Measurements from ENCODE around the gene LRP8.

The LRP8 gene

DNA sequence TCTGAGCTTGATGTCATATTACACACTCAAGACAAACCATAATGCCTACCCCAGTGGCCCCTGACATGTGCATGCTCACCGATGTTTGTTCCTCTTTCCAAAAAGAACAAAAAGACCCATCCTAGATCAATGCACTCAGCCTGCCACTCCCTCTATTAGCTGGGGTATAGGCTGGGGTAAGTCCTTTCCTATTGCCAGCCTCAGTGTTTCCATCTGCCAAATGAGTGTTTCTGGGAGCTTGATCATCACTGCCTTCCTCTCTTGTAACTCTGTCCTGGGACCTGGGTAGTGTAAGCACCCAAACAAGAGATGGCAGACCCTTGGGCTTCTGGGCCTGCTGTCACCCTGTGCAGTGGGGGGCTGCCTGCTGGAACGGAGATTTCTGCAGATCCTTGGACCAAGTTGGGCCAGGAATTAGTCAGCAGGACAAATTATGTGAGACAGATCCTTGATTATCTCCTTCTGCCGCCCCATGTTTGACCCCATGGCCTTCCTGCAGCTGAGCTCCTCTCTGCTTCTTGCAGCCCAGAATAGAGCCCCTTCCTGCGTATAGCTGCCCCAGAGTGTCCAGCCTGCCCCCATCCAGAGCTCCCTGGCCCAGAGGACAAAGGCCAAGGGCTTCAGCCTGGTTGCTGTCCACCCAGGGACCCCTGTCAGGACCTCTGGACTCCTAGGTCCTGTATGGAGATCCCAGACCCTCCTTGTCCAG, 31.5 kb upstream of the LRP8 start:
- no peak for DNase-seq (ENCODE audit: low spot score)

DNA sequence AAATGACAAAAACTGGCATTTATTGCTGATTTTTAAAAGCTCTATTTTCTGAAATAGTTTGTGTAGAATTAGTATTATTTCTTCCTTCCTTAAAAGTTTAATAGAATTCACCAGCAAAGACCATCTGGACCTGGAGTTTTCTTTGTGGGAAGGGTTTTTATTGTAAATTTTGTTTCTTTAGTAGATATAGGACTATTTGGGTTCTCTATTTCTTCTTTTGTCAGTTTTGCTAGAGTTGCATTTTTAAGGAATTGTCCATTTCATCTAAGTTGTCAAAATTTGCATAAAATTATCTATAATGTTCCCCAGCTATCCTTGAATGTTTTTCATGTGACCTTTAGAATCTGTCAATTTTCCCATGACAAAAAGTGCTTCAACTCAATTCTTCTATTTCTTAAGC, 28.8 kb upstream of the LRP8 start:
- DNase-seq (ENCODE audit: low spot score), result no peak

DNA sequence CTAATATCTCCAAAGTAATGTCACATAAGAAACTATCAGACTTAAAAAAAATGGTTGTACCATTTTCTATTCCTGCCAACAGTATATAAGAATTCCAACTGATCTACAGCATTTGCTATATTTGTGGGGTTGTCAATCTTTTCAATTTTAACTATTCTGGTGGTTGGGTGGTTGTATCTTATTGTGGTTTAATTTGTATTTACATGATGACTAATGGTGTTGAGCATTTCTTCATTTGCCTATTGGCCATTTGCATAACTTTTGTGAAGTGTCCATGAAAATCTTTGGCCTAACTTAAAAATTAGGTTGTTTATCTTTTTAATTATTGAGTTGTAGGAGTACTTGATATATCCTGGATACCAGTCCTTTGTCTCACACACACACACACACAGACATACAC, 26.2 kb upstream of the LRP8 start:
- DNase-seq (ENCODE audit: low spot score), result no peak

DNA sequence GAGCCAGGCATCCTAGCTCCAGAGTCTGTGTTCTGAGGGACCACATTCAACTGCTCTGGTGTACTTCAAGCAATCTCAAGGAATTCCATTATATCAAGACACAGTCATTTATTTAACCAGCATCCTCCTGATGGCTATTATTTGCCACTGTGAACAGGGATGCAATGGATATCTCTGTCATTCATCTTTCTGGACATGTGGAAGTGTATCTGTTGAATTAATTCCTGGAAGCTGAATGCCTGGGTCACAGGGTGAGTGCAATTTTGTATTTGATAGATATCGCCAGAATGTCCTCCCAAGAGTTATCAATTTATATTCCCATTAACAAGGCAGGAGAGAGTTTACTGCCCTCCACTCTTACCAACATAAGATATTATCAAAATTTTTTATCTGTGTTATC, 24.7 kb upstream of the LRP8 start:
- no peak for DNase-seq (ENCODE audit: low spot score)

DNA sequence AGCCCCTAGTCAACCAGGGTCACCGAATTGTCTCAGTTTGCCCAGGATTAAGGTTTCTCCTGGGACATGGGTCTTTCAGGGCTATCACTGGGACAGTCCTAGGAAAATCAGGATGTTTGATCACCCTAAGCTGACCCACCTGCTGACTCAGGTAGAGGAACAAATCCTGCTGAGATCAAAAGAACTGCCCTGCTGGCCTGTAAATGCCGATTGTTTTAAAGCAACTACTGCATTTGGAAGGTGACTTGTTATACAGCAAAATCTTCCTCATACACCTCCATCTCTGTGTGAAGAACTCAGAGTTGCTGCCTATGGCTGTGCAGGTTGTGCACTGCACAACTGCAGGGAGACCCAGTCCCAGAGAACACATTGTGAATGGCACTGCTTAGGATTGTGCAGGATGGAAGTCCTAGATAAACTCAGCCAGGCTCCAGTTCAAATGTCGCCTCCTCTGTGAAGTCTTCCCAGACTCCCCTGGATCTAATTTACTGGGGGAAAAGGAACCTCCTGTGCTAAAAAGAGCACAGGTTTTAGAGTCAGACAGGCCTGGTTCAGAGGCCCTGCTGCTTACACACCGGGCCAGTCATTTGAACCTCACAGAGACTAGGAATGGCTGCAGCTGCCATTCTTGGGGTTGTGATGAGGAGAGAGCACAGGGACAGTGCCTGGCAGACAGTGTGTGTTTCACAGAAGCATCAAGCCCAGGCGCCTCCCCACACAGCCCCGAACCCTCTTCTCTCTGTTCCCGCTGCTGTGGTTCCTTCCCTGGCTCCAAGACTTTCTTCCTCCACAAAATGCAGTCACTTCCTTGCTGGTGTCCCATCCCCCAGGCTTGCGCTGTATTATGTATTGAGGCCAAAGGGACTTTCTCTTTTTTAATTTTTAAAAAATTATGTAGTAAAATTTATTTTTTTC, 23.2 kb upstream of the LRP8 start:
- no peak for DNase-seq (ENCODE audit: low spot score)

DNA sequence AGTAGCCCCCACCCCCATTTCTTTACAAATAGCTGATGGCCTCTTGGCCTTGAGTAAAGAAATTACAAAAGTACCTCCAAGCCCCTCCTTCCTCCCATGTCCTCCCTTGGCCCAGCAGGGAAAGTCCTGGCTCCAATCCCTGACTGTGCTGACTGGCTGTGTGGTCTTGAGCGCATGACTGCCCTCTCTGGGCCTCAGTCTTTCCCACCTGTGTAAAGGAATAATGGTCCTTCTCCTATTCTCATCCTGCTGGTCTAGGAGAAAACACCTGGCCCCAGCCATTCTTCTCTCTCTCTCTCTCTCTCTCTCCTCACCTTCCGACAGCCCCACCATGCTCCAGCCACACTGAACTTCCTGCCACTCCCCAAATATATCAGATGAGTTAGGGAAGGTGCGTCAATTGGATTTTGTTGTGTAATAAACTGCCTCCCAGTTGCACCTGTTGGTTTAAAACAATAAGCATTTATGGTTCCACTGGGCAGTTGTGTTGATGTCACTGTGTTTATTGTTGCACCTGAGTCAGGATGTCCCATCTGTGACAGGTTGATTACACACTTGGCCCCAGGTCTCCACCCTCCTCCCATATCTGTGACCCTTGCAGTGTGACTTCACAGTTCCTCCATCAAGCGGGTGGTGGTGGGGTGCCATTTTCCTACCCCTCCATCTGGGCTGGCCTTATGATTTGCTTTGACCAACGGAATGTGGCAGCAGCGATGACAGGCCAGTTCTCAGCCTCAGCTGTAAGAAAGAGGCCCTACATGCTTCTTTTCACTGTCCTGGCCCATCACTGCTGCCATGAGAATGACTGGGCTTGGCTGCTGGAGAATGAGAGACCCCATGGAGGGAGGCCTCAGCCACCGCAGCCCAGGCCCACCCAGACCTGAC, 22.3 kb upstream of the LRP8 start:
- no peak for DNase-seq (ENCODE audit: low spot score)

DNA sequence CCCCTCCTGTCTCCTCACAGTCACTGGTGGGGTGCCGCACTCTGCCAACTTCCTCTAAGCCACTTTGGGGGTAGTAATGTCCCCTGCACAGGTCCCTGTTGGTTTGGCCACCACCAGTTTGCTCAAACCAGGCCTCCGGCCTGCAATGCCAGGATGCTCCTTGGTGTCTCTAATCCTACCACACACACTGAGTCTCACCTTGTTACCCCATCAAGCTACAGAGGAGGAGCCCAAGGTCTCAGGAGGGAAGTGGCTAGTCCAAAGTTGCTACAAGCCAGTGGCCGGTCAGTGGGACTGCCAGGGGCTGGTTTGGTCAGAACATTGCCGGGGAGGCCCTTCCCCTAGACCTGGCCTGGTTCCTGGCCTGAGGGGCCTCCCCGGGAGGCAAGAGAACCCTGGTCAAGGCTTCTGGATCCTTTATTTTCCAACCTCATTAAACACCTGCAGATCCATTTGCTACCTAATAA, 21.5 kb upstream of the LRP8 start:
- DNase-seq (ENCODE audit: low spot score), result no peak

DNA sequence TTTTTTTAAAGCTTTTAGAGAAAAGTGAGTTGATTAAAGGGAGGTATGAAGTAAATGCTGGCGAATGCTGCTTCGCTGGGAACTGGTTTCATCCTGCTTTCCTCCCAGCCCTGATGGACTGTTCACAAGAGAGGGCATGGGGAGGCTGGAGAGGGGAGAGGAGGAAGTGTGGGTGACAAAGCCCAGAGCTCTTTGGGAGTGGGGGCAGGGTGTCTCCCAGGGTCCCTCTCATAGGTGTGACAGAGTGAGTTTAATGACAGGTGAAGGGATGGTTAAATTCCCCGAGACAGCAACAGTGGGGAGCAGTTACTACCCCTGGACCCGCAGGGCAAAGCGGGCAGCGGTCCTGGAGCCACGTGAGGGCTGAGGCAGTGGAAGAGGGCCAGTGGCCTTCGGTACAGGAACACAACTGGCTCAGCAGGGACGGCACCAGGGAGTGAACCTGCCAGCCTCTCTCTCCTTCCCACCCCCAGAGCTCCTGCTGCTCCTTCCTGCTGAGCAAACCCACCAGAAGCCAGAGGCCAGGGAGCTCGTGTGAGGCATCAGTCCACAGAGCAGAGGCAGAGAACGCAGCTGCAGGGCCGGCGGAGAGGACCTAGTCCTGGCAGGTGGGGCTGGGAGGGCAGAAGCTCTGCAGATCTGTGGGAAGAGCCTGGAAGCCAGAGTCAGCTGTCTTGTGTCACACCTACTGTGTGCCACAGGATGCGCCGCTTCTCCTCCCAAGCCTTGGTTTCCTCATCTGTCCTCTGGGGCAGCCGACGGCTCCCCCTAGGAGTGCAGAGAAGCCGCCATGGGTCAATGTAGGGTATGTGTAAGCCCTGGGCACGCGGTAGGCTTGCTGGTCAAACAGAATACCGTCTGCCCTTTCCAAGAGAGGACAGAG, 20.9 kb upstream of the LRP8 start:
- no peak for DNase-seq (ENCODE audit: low spot score)

DNA sequence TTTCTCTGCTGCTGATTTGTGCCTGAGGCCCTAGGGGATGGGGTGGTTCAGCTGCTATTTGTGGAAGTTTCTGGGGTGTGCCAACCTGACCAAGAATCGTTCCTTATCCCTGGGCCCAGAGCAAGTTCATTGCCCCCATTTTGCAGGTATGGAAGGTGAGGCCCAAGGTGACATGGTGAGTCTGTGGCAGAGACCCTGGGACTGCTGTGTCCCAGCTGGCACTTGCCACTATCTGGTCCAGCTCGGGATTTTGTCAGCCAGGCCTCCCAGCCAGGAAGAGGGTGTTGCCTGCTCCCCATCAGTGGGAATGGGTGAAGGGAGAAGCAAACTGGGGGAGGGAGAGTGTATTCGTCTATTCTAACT, 18.9 kb upstream of the LRP8 start:
- DNase-seq (ENCODE audit: low spot score), result no peak

DNA sequence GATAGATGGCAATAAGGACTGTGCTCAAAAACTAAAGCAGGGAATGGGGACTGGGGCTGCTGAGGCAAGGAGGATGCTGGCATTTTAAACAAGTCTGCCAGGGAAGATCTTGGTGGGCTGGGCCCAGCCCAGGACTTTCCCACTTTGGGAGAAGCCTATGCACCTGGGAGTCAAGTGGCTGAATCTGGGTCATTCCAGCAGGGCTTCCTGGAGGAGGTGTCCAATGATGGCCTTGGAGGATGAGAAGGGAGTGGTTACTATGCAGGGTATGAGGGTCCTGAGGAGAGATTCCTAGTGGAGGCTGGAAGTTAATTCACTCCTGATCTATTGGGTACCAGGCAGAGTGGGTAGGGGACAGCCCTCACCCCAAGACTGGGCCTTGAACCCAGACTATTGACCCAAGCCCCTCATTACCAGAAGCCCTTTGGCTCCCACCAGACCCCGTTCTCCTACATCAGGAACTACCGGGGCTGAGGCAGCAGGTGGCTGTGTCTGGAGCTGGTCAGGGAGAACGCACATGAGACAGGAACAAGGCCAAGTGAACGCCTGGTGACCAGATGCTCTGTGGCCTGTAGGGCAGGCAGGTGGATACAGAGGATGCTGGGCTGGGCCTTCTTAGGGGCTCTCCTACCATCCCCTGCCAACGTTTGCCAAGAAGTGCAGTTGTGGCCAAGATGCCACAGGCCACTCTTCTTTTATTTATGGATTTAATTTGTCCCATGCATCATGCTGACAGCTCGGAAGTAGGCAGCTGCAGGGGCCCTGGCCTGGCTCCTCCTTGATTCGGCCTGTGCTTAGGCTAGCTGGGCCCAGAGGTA, 18.3 kb upstream of the LRP8 start:
- DNase-seq (ENCODE audit: low spot score), result no peak

DNA sequence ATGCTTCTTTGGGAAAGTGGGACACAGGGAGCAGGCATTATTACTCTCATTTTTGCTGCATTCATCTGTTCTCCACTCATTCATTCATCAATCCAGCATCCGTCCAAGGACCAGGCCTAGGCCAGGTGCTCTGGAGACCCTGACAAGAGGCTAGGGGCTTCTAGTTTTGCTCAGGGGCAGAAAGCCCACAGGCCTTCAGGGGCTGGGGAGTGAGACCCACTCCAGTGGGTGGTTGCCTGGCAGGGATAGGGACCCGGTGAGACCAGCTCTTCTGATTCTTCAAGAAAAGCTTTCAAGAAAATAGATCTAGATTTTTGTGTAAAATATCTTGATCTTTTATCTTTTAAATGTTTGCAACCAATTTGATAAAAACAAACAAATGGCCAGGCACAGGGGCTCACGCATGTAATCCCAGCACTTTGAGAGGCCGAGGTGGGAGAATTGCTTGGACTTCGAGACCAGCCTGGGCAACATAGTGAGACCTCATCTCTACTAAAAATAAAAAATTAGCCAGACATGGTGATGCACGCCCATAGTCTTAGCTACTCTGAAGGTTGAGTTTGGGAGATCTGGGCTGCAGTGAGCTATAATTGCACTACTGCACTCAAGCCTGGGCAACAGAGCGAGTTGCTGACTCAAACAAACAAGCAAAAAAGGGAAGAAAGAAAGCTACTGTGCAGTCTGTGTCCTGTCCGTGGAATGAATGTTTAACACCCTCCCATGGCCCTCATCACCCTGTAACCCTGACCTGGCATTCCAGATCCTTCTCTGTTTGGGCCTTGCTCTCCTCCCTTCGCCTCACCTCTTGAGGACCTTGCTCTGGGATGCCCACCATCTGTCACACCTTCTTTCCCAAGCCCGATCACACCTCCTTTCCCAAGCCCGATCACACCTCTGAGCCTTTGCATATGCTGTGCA, 17.3 kb upstream of the LRP8 start:
- DNase-seq (ENCODE audit: low spot score), result no peak

DNA sequence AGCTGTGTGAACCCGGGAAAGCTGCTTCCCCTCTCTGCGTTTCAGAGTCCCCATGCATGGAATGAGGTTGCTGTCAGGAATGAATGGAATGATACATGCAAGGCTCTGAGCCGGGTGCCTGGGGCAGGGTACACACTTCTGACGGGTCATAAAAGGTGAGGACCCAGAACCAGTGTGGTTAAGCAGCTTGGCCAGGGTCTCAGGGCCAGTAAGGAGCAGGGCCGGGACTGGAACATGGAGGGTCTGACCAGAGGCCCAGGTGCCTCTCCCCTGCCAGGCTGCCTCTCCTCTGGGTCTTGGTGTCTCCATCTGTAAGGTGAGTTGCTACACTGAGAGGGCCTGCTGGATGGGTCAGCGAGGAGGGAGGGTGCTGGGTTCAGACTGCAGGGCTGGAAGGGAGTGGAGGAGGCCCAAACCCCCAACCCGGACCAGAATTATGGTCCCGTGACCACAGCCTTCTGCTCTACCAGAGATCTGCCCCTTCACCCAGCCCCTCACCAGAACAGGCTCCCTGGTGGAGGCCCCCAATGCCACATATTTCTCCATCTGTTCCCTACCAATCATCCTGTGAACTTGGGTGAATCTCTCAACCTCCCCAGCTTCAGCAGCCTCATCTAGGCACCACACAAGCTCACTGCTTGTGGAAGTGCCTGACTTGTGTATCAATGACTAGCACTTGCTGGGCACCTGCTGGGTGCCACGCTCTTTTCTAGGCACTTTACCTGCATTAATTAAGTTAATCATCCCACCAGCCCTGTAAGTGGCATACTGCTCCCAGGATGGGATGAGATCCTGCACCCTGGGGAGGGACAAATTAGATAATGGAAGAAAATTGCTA, 16.2 kb upstream of the LRP8 start:
- DNase-seq (ENCODE audit: low spot score), result no peak

DNA sequence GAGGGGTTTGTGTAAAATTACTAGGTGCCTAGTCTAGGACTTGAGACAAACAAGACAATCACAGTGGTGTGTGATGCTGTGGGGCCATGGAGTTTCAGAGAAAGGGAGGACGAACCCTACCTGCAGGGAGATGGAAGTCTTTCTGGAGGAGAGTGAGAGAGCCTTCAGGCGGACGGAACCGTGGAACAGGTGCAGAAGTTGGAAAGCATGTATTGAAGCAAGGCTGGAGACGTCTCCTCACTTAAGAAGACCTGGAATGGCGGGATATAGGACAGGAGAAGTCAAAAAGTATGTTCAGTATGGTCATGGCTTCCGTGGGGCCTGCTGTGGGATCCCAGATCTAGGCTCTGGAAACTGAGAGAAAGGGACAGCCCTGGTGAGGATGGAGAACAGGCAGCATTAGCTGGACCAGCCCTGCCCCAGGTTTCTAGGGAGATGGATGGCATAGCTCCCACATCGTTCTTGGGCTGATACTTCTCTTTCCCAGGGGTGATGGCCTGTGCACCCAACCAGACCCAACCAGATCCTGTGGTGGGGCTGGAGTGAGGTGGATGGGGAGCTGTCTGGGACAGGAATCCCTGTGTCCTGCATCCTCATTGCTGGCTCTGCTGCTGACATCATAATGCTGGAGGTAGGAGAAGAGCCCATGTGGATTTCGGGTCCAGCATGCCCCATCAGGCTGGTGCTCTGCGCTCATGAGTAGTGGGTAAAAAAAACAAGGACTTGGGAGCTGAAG, 15.0 kb upstream of the LRP8 start:
- DNase-seq (ENCODE audit: low spot score), result no peak

DNA sequence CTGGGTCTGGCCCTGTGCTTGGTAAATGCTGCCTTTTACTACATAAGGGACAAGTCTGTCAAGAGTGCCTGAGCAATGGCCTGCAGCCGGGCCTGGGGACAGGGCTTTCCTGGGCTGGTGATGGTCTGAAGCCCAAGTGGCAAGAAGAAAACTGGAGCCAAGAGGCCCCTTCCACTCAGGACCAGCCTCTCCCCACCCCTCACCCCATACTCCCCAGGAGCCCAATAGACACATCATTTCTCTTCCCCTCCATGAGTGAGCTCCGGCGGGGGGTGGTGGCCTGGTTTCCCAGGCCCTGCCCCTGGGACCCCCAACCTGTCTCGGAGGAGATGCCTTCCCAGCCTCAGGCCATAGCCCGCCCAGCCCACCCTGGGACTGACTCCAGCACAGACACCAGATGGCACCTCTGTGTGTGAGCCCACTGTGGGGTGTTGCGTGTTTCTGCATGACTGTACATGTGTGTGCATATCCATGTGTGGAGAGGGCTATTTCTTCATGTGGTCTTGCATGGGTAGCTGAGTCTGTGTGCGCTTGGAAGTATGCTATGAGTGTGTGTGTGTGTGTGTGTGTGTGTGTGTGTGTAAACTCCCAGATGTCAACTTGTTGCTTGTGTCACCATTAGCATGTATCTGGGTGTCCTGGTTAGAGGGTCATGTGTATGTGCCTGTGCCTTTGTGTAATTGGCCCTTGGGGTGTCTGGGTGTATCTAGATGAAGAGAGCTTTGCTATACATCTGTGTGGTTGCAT, 14.3 kb upstream of the LRP8 start:
- no peak for DNase-seq (ENCODE audit: low spot score)

DNA sequence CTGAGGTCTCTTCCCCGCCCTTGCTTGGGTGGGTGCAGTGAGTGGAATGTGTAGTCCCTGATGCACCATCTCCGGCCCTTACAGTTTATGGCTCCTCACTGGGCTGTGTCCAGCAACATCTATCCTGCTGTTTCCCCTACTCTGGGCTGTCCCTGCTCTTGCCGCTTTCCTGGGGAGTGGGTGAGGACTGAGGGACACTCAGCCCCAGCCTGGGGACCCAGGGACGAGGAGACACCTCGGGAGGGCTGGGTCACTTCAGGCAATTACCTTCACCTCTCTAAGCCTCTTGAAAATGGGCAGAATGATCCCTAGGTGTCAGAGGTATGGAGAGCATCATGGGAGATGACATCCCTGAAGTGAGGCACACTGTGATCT, 13.6 kb upstream of the LRP8 start:
- no peak for DNase-seq (ENCODE audit: low spot score)

DNA sequence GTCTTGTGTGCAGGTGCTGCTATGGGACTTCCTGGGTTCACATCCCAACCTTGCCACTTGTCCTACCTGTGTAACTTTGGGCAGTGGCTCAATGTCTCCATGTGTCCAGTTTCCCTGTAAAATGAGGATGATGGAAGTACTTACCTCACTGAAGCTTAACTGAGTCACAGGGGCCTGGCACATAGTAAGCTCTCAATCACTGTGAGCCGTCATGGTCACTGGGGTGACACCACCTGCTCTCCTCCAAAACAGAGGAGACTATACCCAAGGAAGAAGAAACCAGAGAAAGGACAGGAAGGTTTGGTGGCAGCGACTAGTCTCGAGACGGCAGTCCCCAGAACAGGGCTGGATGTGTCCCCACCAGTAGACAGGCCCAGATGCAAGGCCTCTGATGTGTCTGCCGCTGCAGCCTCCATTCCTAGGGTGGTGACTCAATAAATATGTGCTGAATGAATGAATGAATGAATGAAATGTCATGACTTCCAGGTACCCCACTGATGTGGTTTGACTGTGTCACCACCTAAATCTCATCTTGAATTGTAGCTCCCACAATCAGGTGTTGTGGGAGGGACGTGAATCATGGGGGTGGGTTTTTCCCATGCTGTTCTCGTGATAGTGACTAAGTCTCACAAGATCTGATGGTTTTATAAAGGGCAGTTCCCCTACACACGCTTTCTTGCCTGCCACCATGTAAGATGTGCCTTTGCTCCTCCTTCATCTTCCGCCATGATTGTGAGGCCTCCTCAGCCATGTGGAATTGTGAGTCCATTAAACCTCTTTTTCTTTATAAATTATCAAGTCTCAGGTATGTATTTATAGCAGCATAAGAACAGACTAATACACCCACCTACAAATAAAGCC, 13.0 kb upstream of the LRP8 start:
- DNase-seq (ENCODE audit: low spot score), result no peak

Measured in Ammon's horn (tissue), 1 donor.